HepG2 (cell line): ENCODE results near the gene PTGIS. TPM values are rescaled to one million over a fixed set of nuclear protein-coding genes. Genes with fewer than 3 reads are reported as not detected.

Experiments used
- BRCA1 ChIP-seq: sonication (generic); formaldehyde crosslinking; IDR thresholded peaks from 2 replicates; pipeline ENCODE4 v1.4.0; 2020; ENCODE audit warnings: missing genetic modification reagents
- HOXA5 ChIP-seq: sonication (generic); formaldehyde crosslinking; IDR thresholded peaks from 2 replicates; pipeline ENCODE4 v1.4.0; 2020; ENCODE audit warnings: missing genetic modification reagents
- IKZF4 ChIP-seq: sonication (generic); formaldehyde crosslinking; IDR thresholded peaks from 2 replicates; pipeline ENCODE4 v1.5.1; 2020; ENCODE audit warnings: borderline replicate concordance, mild to moderate bottlenecking, low read depth, missing genetic modification reagents; ENCODE audit errors: not compliant biosample characterization
- ISL2 ChIP-seq: sonication (generic); formaldehyde crosslinking; IDR thresholded peaks from 2 replicates; pipeline ENCODE4 v1.5.0; 2020; ENCODE audit warnings: missing genetic modification reagents
- JUN ChIP-seq: sonication (generic); formaldehyde crosslinking; IDR thresholded peaks from 2 replicates; pipeline ENCODE4 v1.4.0; 2020; ENCODE audit warnings: mild to moderate bottlenecking, missing genetic modification reagents
- NKX3-1 ChIP-seq: sonication (generic); formaldehyde crosslinking; IDR thresholded peaks from 2 replicates; pipeline ENCODE4 v1.5.0; 2020; ENCODE audit warnings: missing genetic modification reagents
- RNF2 ChIP-seq: fragments of 450-650 bp; conservative IDR thresholded peaks from 2 replicates; pipeline ENCODE4 v1.6.1; 2016; ENCODE audit warnings: low read depth
- SATB2 ChIP-seq: sonication (generic); formaldehyde crosslinking; IDR thresholded peaks from 2 replicates; pipeline ENCODE4 v1.5.0; 2020; ENCODE audit warnings: missing genetic modification reagents
- SMARCC2 ChIP-seq: fragments of 450-650 bp; IDR thresholded peaks from 2 replicates; pipeline ENCODE4 v1.6.1; 2017; ENCODE audit warnings: antibody characterized with exemption, mild to moderate bottlenecking
- SRSF9 ChIP-seq: fragments of 200-400 bp; formaldehyde crosslinking; IDR thresholded peaks from 2 replicates; pipeline ENCODE4 v1.6.1; 2018; ENCODE audit warnings: borderline replicate concordance, mild to moderate bottlenecking, low read depth, low read length; ENCODE audit not compliant: insufficient read depth, poor library complexity, severe bottlenecking
- TBX2 ChIP-seq: sonication (generic); formaldehyde crosslinking; IDR thresholded peaks from 2 replicates; pipeline ENCODE4 v1.5.0; 2020; ENCODE audit warnings: missing genetic modification reagents, mild to moderate bottlenecking, borderline replicate concordance
- TOPORS ChIP-seq: sonication (generic); formaldehyde crosslinking; IDR thresholded peaks from 2 replicates; pipeline ENCODE4 v1.8.0; 2023; ENCODE audit warnings: mild to moderate bottlenecking, missing genetic modification reagents
- TSC22D2 ChIP-seq: sonication (generic); formaldehyde crosslinking; IDR thresholded peaks from 2 replicates; pipeline ENCODE4 v1.5.1; 2020; ENCODE audit warnings: missing genetic modification reagents, mild to moderate bottlenecking, borderline replicate concordance
- XBP1 ChIP-seq: sonication (generic); formaldehyde crosslinking; IDR thresholded peaks from 2 replicates; pipeline ENCODE4 v1.5.0; 2020; ENCODE audit warnings: missing genetic modification reagents
- ZBTB1 ChIP-seq: sonication (generic); formaldehyde crosslinking; IDR thresholded peaks from 2 replicates; pipeline ENCODE4 v1.4.0; 2020; ENCODE audit warnings: missing genetic modification reagents, borderline replicate concordance
- ZFAT ChIP-seq: sonication (generic); formaldehyde crosslinking; conservative IDR thresholded peaks from 2 replicates; pipeline ENCODE4 v1.8.1; 2023; ENCODE audit warnings: missing genetic modification reagents, inconsistent platforms
- polyA plus RNA-seq, 8 experiments: library from polyadenylated mRNA; depleted of rRNA in 3 of 8; stranded (reverse) in 7 of 8; unstranded in 1 of 8; fragments of >200 nt; fragmentation: Illumina TruSeq in 4 of 8; extraction: Trizol in 4 of 8; gene quantifications; 2 replicates each; pipeline versions ENCODE4 v1.2.1 to v1.2.3, GENCODE V29; 2011 to 2016; ENCODE audit warnings: low read depth in 4 of 8, missing spikeins in 1 of 8, mixed read lengths in 1 of 8; ENCODE audit not compliant: insufficient read depth in 1 of 8
- total RNA-seq, 5 experiments: library from RNA; depleted of rRNA; stranded (reverse); fragments of >200 nt; fragmentation: Illumina TruSeq; extraction: Trizol; gene quantifications; 2 replicates each; pipeline ENCODE4 v1.2.3, GENCODE V29; 2016; ENCODE audit warnings: low read depth in 1 of 5
- TF ChIP-seq, protein P1 (sequence below): sonication (generic); formaldehyde crosslinking; IDR thresholded peaks from 2 replicates; pipeline ENCODE4 v1.4.0; 2020; ENCODE audit warnings: mild to moderate bottlenecking, missing genetic modification reagents
- TF ChIP-seq, protein P2 (sequence below): IDR thresholded peaks from 2 replicates; pipeline ENCODE4 v1.6.1; 2016; ENCODE audit warnings: mild to moderate bottlenecking
- TF ChIP-seq, protein P3 (sequence below): sonication (generic); formaldehyde crosslinking; IDR thresholded peaks from 2 replicates; pipeline ENCODE4 v1.5.0; 2020; ENCODE audit warnings: mild to moderate bottlenecking, missing genetic modification reagents
- TF ChIP-seq, protein P4 (sequence below): IDR thresholded peaks from 2 replicates; pipeline ENCODE4 v1.6.1; 2012; ENCODE audit warnings: low read length, improper control_type of control experiment
- TF ChIP-seq, protein P5 (sequence below): IDR thresholded peaks from 2 replicates; pipeline ENCODE4 v1.6.1; 2012; ENCODE audit warnings: inconsistent platforms
- TF ChIP-seq, protein P6 (sequence below): sonication (generic); formaldehyde crosslinking; conservative IDR thresholded peaks from 2 replicates; pipeline ENCODE4 v1.8.0; 2022; ENCODE audit warnings: low read depth, missing genetic modification reagents

Gene PTGIS
- total and polyA plus RNA-seq, 2 of the 13 experiments (the other 11 are each of a cell fraction or from before 2014, with no cell fraction given) = not detected

DNA sequence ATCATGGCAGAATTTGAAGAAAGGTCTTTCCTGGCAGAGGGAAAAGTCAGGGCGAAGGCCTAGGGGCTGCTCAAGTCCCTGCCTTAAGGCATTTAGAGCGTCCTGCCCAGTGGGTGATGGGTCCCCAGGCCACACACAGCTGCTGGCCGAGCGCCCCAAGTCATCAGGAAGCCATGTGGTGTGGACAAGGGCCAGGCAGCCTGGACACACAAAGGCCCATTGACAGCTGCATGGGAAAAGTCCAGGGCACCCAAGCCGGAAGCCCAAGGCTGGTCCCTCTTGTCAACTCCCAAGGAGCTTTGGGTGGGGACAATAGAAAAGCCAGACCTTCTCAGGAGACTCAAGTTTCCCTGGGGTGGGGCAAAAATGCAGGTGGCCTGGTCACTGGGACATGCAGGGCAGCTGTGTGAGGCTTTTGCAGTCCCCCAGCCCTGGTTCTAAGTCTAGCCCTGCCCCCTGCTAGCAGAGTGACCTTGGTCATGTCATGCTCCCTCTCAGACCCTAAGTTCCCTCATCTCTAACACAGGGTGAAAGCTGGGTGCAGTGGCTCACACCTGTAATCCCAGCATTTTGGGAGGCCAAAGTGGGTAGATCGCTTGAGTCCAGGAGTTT, 44.3 kb upstream of the PTGIS start (continued):
- peak; percentile 53 for TF ChIP-seq IKZF4 (CRISPR knock-in tag)
- no peak for TF ChIP-seq RNF2
- TF ChIP-seq, protein P1, sequence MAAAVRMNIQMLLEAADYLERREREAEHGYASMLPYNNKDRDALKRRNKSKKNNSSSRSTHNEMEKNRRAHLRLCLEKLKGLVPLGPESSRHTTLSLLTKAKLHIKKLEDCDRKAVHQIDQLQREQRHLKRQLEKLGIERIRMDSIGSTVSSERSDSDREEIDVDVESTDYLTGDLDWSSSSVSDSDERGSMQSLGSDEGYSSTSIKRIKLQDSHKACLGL (CRISPR knock-in tag) = peak; percentile 54; the same call in 1 of the 2 replicates
- TF ChIP-seq ZFAT (CRISPR knock-in tag) = no peak
- 0 out of 2 replicates have a peak, but pooled peaks have one; percentile 49 for TF ChIP-seq NKX3-1 (CRISPR knock-in tag)
- no peak for TF ChIP-seq ZBTB1 (CRISPR knock-in tag)
- TF ChIP-seq BRCA1 (CRISPR knock-in tag) = 0 out of 2 replicates have a peak, but pooled peaks have one; percentile 58
- TF ChIP-seq, protein P2, sequence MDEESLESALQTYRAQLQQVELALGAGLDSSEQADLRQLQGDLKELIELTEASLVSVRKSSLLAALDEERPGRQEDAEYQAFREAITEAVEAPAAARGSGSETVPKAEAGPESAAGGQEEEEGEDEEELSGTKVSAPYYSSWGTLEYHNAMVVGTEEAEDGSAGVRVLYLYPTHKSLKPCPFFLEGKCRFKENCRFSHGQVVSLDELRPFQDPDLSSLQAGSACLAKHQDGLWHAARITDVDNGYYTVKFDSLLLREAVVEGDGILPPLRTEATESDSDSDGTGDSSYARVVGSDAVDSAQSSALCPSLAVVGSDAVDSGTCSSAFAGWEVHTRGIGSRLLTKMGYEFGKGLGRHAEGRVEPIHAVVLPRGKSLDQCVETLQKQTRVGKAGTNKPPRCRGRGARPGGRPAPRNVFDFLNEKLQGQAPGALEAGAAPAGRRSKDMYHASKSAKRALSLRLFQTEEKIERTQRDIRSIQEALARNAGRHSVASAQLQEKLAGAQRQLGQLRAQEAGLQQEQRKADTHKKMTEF (CRISPR knock-in tag) = 0 out of 2 replicates have a peak, but pooled peaks have one; percentile 34
- TF ChIP-seq XBP1 = no peak
- TF ChIP-seq SMARCC2 = no peak
- TF ChIP-seq JUN (CRISPR knock-in tag) = no peak
- no peak for TF ChIP-seq TOPORS
- 0 out of 2 replicates have a peak, but pooled peaks have one; percentile 73 for TF ChIP-seq TSC22D2
- TF ChIP-seq HOXA5 = no peak
- 0 out of 2 replicates have a peak, but pooled peaks have one; percentile 37 for TF ChIP-seq ISL2
- TF ChIP-seq, protein P3, sequence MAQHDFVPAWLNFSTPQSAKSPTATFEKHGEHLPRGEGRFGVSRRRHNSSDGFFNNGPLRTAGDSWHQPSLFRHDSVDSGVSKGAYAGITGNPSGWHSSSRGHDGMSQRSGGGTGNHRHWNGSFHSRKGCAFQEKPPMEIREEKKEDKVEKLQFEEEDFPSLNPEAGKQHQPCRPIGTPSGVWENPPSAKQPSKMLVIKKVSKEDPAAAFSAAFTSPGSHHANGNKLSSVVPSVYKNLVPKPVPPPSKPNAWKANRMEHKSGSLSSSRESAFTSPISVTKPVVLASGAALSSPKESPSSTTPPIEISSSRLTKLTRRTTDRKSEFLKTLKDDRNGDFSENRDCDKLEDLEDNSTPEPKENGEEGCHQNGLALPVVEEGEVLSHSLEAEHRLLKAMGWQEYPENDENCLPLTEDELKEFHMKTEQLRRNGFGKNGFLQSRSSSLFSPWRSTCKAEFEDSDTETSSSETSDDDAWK (CRISPR knock-in tag) = no peak
- no peak for TF ChIP-seq SRSF9
- TF ChIP-seq, protein P4, sequence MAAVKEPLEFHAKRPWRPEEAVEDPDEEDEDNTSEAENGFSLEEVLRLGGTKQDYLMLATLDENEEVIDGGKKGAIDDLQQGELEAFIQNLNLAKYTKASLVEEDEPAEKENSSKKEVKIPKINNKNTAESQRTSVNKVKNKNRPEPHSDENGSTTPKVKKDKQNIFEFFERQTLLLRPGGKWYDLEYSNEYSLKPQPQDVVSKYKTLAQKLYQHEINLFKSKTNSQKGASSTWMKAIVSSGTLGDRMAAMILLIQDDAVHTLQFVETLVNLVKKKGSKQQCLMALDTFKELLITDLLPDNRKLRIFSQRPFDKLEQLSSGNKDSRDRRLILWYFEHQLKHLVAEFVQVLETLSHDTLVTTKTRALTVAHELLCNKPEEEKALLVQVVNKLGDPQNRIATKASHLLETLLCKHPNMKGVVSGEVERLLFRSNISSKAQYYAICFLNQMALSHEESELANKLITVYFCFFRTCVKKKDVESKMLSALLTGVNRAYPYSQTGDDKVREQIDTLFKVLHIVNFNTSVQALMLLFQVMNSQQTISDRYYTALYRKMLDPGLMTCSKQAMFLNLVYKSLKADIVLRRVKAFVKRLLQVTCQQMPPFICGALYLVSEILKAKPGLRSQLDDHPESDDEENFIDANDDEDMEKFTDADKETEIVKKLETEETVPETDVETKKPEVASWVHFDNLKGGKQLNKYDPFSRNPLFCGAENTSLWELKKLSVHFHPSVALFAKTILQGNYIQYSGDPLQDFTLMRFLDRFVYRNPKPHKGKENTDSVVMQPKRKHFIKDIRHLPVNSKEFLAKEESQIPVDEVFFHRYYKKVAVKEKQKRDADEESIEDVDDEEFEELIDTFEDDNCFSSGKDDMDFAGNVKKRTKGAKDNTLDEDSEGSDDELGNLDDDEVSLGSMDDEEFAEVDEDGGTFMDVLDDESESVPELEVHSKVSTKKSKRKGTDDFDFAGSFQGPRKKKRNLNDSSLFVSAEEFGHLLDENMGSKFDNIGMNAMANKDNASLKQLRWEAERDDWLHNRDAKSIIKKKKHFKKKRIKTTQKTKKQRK = no peak
- 0 out of 2 replicates have a peak, but pooled peaks have one; percentile 77 for TF ChIP-seq SATB2 (CRISPR knock-in tag)
- TF ChIP-seq, protein P5, sequence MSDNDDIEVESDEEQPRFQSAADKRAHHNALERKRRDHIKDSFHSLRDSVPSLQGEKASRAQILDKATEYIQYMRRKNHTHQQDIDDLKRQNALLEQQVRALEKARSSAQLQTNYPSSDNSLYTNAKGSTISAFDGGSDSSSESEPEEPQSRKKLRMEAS = peak; percentile 89
- TF ChIP-seq, protein P6, sequence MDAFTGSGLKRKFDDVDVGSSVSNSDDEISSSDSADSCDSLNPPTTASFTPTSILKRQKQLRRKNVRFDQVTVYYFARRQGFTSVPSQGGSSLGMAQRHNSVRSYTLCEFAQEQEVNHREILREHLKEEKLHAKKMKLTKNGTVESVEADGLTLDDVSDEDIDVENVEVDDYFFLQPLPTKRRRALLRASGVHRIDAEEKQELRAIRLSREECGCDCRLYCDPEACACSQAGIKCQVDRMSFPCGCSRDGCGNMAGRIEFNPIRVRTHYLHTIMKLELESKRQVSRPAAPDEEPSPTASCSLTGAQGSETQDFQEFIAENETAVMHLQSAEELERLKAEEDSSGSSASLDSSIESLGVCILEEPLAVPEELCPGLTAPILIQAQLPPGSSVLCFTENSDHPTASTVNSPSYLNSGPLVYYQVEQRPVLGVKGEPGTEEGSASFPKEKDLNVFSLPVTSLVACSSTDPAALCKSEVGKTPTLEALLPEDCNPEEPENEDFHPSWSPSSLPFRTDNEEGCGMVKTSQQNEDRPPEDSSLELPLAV (CRISPR knock-in tag) = no peak
- peak; percentile 62; the same call in 1 of the 2 replicates for TF ChIP-seq TBX2 (CRISPR knock-in tag)
